AML-193 (cell line): ENCODE data around the gene PPP4R2.

Source experiments
- DNase-seq, 2 experiments: peaks; one replicate each; lab custom pipeline; 2025; lab: John Stamatoyannopoulos, UW

PPP4R2 gene

DNA sequence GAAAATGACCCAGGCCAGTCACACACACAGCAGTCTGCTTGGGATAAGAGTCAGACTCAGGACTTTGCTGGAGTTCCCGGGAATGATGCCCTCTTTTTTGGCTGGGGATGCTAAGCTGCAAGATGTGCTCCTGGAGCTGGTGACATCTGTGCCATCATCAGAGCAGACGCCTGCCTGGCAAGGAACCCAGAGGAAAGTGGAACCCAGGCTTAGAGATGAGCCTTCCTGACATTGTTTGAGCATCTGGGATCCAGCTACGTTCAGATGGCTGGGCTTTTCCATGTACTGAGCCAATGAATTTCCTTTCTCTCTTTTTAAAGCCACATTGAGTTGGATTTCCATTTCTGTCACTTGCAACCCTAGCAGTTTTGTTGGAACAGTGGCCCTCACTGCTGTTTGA, 118.1 kb downstream of the PPP4R2 start:
- DNase-seq: no peak

DNA sequence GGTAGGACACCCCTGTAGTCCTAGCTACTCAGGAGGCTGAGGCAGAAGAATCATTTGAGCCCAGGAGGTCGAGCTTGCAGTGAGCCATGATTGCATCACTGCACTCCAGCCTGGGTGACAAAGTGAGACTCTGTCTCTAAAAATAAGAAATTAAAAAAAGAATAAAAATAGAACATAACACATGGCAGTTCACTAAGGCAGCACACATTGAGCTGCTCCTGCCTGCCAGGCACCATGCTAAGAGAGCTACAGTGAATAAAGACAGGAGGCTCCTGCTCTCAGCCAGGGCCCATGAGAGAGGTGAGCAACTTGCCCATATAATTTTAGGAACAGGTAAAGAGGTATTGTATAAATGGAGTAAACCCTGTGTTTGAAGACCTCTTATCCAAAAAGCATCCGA, 119.2 kb downstream of the PPP4R2 start:
- DNase-seq: no peak
